ENCODE data around the gene TTLL8.

DNA sequence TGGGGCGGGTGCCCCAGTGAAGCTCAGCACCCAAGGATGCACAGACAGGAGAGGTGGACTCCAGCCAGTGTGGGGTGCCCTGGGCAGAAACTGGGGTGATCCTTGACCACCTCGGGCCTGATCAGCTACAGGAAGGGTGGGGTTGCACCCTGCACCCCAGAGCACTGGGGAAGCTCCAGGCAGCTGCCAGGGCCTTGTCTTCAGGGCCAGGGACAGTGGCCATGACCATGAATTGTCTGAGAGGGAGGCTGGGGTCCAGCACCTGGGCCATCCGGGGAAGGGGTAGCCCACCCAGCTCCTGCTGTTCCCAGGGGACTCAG lies 63.1 kb downstream of the TTLL8 start:
- TF ChIP-seq, protein P1, sequence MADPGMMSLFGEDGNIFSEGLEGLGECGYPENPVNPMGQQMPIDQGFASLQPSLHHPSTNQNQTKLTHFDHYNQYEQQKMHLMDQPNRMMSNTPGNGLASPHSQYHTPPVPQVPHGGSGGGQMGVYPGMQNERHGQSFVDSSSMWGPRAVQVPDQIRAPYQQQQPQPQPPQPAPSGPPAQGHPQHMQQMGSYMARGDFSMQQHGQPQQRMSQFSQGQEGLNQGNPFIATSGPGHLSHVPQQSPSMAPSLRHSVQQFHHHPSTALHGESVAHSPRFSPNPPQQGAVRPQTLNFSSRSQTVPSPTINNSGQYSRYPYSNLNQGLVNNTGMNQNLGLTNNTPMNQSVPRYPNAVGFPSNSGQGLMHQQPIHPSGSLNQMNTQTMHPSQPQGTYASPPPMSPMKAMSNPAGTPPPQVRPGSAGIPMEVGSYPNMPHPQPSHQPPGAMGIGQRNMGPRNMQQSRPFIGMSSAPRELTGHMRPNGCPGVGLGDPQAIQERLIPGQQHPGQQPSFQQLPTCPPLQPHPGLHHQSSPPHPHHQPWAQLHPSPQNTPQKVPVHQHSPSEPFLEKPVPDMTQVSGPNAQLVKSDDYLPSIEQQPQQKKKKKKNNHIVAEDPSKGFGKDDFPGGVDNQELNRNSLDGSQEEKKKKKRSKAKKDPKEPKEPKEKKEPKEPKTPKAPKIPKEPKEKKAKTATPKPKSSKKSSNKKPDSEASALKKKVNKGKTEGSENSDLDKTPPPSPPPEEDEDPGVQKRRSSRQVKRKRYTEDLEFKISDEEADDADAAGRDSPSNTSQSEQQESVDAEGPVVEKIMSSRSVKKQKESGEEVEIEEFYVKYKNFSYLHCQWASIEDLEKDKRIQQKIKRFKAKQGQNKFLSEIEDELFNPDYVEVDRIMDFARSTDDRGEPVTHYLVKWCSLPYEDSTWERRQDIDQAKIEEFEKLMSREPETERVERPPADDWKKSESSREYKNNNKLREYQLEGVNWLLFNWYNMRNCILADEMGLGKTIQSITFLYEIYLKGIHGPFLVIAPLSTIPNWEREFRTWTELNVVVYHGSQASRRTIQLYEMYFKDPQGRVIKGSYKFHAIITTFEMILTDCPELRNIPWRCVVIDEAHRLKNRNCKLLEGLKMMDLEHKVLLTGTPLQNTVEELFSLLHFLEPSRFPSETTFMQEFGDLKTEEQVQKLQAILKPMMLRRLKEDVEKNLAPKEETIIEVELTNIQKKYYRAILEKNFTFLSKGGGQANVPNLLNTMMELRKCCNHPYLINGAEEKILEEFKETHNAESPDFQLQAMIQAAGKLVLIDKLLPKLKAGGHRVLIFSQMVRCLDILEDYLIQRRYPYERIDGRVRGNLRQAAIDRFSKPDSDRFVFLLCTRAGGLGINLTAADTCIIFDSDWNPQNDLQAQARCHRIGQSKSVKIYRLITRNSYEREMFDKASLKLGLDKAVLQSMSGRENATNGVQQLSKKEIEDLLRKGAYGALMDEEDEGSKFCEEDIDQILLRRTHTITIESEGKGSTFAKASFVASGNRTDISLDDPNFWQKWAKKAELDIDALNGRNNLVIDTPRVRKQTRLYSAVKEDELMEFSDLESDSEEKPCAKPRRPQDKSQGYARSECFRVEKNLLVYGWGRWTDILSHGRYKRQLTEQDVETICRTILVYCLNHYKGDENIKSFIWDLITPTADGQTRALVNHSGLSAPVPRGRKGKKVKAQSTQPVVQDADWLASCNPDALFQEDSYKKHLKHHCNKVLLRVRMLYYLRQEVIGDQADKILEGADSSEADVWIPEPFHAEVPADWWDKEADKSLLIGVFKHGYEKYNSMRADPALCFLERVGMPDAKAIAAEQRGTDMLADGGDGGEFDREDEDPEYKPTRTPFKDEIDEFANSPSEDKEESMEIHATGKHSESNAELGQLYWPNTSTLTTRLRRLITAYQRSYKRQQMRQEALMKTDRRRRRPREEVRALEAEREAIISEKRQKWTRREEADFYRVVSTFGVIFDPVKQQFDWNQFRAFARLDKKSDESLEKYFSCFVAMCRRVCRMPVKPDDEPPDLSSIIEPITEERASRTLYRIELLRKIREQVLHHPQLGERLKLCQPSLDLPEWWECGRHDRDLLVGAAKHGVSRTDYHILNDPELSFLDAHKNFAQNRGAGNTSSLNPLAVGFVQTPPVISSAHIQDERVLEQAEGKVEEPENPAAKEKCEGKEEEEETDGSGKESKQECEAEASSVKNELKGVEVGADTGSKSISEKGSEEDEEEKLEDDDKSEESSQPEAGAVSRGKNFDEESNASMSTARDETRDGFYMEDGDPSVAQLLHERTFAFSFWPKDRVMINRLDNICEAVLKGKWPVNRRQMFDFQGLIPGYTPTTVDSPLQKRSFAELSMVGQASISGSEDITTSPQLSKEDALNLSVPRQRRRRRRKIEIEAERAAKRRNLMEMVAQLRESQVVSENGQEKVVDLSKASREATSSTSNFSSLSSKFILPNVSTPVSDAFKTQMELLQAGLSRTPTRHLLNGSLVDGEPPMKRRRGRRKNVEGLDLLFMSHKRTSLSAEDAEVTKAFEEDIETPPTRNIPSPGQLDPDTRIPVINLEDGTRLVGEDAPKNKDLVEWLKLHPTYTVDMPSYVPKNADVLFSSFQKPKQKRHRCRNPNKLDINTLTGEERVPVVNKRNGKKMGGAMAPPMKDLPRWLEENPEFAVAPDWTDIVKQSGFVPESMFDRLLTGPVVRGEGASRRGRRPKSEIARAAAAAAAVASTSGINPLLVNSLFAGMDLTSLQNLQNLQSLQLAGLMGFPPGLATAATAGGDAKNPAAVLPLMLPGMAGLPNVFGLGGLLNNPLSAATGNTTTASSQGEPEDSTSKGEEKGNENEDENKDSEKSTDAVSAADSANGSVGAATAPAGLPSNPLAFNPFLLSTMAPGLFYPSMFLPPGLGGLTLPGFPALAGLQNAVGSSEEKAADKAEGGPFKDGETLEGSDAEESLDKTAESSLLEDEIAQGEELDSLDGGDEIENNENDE (IDR thresholded peaks at IDR 0.05; ENCODE audit: insufficient replicate concordance, low read length): no peak
- TF ChIP-seq, protein P2, sequence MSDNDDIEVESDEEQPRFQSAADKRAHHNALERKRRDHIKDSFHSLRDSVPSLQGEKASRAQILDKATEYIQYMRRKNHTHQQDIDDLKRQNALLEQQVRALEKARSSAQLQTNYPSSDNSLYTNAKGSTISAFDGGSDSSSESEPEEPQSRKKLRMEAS (IDR thresholded peaks at IDR 0.05): no peak
- TF ChIP-seq, protein P3, sequence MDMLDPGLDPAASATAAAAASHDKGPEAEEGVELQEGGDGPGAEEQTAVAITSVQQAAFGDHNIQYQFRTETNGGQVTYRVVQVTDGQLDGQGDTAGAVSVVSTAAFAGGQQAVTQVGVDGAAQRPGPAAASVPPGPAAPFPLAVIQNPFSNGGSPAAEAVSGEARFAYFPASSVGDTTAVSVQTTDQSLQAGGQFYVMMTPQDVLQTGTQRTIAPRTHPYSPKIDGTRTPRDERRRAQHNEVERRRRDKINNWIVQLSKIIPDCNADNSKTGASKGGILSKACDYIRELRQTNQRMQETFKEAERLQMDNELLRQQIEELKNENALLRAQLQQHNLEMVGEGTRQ (IDR thresholded peaks at IDR 0.05; ENCODE audit: low read length): no peak
- TF ChIP-seq GABPA (IDR thresholded peaks at IDR 0.05; ENCODE audit: borderline replicate concordance, insufficient read depth, low read length) (no peak), EZH2 (IDR thresholded peaks at IDR 0.05; ENCODE audit: low read depth, low read length, severe bottlenecking) (no peak), RNF2 (IDR thresholded peaks at IDR 0.05; ENCODE audit: borderline replicate concordance, low read depth, low read length, missing control alignments, poor library complexity, severe bottlenecking) (no peak), POLR2A (IDR thresholded peaks at IDR 0.05; ENCODE audit: control extremely low read depth in 1 of 2, low read depth in 2 of 2, low read length in 2 of 2) (no peak), JUND (IDR thresholded peaks at IDR 0.05; ENCODE audit: low read length) (no peak), EGR1 (IDR thresholded peaks at IDR 0.05; ENCODE audit: borderline replicate concordance, low read depth, low read length) (no peak), POLR2AphosphoS5 (IDR thresholded peaks at IDR 0.05; ENCODE audit: low read depth, low read length) (no peak)
- TF ChIP-seq, protein P4, sequence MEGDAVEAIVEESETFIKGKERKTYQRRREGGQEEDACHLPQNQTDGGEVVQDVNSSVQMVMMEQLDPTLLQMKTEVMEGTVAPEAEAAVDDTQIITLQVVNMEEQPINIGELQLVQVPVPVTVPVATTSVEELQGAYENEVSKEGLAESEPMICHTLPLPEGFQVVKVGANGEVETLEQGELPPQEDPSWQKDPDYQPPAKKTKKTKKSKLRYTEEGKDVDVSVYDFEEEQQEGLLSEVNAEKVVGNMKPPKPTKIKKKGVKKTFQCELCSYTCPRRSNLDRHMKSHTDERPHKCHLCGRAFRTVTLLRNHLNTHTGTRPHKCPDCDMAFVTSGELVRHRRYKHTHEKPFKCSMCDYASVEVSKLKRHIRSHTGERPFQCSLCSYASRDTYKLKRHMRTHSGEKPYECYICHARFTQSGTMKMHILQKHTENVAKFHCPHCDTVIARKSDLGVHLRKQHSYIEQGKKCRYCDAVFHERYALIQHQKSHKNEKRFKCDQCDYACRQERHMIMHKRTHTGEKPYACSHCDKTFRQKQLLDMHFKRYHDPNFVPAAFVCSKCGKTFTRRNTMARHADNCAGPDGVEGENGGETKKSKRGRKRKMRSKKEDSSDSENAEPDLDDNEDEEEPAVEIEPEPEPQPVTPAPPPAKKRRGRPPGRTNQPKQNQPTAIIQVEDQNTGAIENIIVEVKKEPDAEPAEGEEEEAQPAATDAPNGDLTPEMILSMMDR (IDR thresholded peaks at IDR 0.05; ENCODE audit: control extremely low read depth in 1 of 3, insufficient read depth in 1 of 3, low read depth in 1 of 3, low read length in 3 of 3): no peak

All from H1 (cell line).